ENCODE data around the gene CASR. TPM values are rescaled to one million over a fixed set of nuclear protein-coding genes. Genes with fewer than 3 reads are reported as not detected.

CASR gene
- total and polyA plus RNA-seq, 2 of the 4 experiments (the other 2 are of a cell fraction) = not detected

GRCh38 chr3:122307094-122307687 lies 123.7 kb downstream of the CASR start:
- POLR2A ChIA-PET (ENCODE audit: unreplicated experiment) = no interaction called here
- intact Hi-C loops (cut with micrococcal nuclease) = no loop called here

More at GRCh38 chr3:122307094-122307687, 123.7 kb downstream of the CASR start:
- no peak overlapping the region for H4K91ac ChIP-seq (ENCODE audit: insufficient read depth, low read depth, low read length)
- DNase-seq (no peak), ATAC-seq (ENCODE audit: low read depth) (no peak)
- H2AK9ac ChIP-seq (replicated peaks; ENCODE audit: low read depth, low read length, poor library complexity) = no peak overlapping the region
- no peak overlapping the region for H3K9ac ChIP-seq (ENCODE audit: low read depth, low read length)
- peaks cover 3% of the 10 kb centered on the region for H3K27me3 ChIP-seq (ENCODE audit: control insufficient read depth, insufficient read depth, low read length)
- no peak overlapping the region for H3K4me2 ChIP-seq (ENCODE audit: low read depth, low read length)
- H2BK20ac ChIP-seq (ENCODE audit: low read depth, low read length) = no peak overlapping the region
- 50% methylated on average over 1 of the region's 4 CpGs; no CpG with 5 or more reads in 1 of the 2 experiments for WGBS, 2 experiments (ENCODE audit: extremely low coverage in 2 of 2, insufficient read length in 1 of 2)
- no peak overlapping the region for H2BK15ac ChIP-seq (ENCODE audit: low read depth, low read length)
- BruUV-seq (replicated peaks) = no TSS peak
- no peak overlapping the region for H2BK120ac ChIP-seq (ENCODE audit: low read depth, low read length)
- no peaks in the 10 kb centered on the region for H3K79me1 ChIP-seq (ENCODE audit: low read depth in 1 of 2, low read length in 2 of 2)
- in situ Hi-C loops (cut with MboI; ENCODE audit: low sequenced_read_pairs) = no loop called here
- no peaks in the 10 kb centered on the region for H3K9me1 ChIP-seq (ENCODE audit: insufficient read depth, low read length)
- no peaks in the 10 kb centered on the region for H3K36me3 ChIP-seq (ENCODE audit: control insufficient read depth, insufficient read depth, low read length)
- H2AK5ac ChIP-seq (ENCODE audit: low read depth, low read length) = no peak overlapping the region
- H3K56ac ChIP-seq (ENCODE audit: extremely low read depth, insufficient read depth, low read length) = no peak overlapping the region
- no peaks in the 10 kb centered on the region for H4K20me1 ChIP-seq (ENCODE audit: insufficient read depth, low read length)
- dilution Hi-C loops (cut with HindIII; ENCODE audit: low sequenced_read_pairs, unreplicated experiment) = no loop called here
- H4K8ac ChIP-seq (ENCODE audit: low read depth in 2 of 2, low read length in 2 of 2) = no peak overlapping the region
- H3K23ac ChIP-seq (ENCODE audit: low read depth, low read length) = no peak overlapping the region
- no peak overlapping the region for H2AFZ ChIP-seq (replicated peaks; ENCODE audit: low read length, poor library complexity)
- H2BK5ac ChIP-seq (ENCODE audit: low read depth, low read length, poor library complexity, severe bottlenecking) = no peak overlapping the region
- no peaks in the 10 kb centered on the region for H3K9me3 ChIP-seq (ENCODE audit: control insufficient read depth, insufficient read depth, low read length)
- CTCF ChIA-PET = no interaction called here
- no peak for TF ChIP-seq SMC3 (IDR thresholded peaks at IDR 0.05; ENCODE audit: low read depth, low read length)
- no peak for TF ChIP-seq RFX5 (IDR thresholded peaks at IDR 0.05; ENCODE audit: low read depth, low read length)
- no peak for TF ChIP-seq USF2 (IDR thresholded peaks at IDR 0.05; ENCODE audit: low read depth, low read length)
- TF ChIP-seq POLR2A (IDR thresholded peaks at IDR 0.05; ENCODE audit: low read depth, low read length) = no peak
- no peak for TF ChIP-seq CEBPB (IDR thresholded peaks at IDR 0.05; ENCODE audit: low read depth, low read length)
- TF ChIP-seq CHD1 (IDR thresholded peaks at IDR 0.05; ENCODE audit: low read depth, low read length) = no peak
- no peak for TF ChIP-seq MAFK (IDR thresholded peaks at IDR 0.05; ENCODE audit: low read depth, low read length)
- TF ChIP-seq ELK1 (IDR thresholded peaks at IDR 0.05; ENCODE audit: borderline replicate concordance, low read depth, low read length) = no peak
- no peak for TF ChIP-seq RCOR1 (IDR thresholded peaks at IDR 0.05; ENCODE audit: insufficient replicate concordance, low read length)
- no peak for TF ChIP-seq BHLHE40 (IDR thresholded peaks at IDR 0.05; ENCODE audit: low read depth, low read length)
- TF ChIP-seq, protein P1, sequence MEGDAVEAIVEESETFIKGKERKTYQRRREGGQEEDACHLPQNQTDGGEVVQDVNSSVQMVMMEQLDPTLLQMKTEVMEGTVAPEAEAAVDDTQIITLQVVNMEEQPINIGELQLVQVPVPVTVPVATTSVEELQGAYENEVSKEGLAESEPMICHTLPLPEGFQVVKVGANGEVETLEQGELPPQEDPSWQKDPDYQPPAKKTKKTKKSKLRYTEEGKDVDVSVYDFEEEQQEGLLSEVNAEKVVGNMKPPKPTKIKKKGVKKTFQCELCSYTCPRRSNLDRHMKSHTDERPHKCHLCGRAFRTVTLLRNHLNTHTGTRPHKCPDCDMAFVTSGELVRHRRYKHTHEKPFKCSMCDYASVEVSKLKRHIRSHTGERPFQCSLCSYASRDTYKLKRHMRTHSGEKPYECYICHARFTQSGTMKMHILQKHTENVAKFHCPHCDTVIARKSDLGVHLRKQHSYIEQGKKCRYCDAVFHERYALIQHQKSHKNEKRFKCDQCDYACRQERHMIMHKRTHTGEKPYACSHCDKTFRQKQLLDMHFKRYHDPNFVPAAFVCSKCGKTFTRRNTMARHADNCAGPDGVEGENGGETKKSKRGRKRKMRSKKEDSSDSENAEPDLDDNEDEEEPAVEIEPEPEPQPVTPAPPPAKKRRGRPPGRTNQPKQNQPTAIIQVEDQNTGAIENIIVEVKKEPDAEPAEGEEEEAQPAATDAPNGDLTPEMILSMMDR (conservative IDR thresholded peaks at IDR 0.05; ENCODE audit: low read depth, low read length) = no peak
- TF ChIP-seq FOS (IDR thresholded peaks at IDR 0.05; ENCODE audit: low read depth, low read length) = no peak
- no peak for TF ChIP-seq NFE2L2 (IDR thresholded peaks at IDR 0.05; ENCODE audit: low read depth, low read length)
- H3K14ac ChIP-seq (replicated peaks; ENCODE audit: low read depth, low read length) = no peak overlapping the region
- H3K4ac ChIP-seq (ENCODE audit: low read depth, low read length) = no peak overlapping the region
- no peak overlapping the region for H3K4me3 ChIP-seq (ENCODE audit: insufficient read depth, low read depth, low read length)
- H3K18ac ChIP-seq (ENCODE audit: low read depth, low read length) = no peak overlapping the region
- no peak overlapping the region for H4K5ac ChIP-seq (ENCODE audit: low read depth, low read length)
- H3K27ac ChIP-seq (ENCODE audit: insufficient read depth, low read length) = no peak overlapping the region
- no peaks in the 10 kb centered on the region for H3K4me1 ChIP-seq (ENCODE audit: control insufficient read depth, insufficient read depth, low read length)

Measured in IMR-90 (cell line).